ENCODE results near the gene CXCL12.

- TF ChIP-seq POLR2A (IDR thresholded peaks at IDR 0.05; ENCODE audit: insufficient read depth in 1 of 2, low read depth in 2 of 2, low read length in 2 of 2) = no peak
- TF ChIP-seq ZZZ3 (CRISPR knock-in tag; IDR thresholded peaks at IDR 0.05; ENCODE audit: borderline replicate concordance) = no peak
- no peak for TF ChIP-seq MAFK (conservative IDR thresholded peaks at IDR 0.05 in 1 of 2, IDR thresholded peaks at IDR 0.05 in 1 of 2; ENCODE audit: low read length in 2 of 2)
- no peak for TF ChIP-seq CTCF (CRISPR knock-in tag; IDR thresholded peaks at IDR 0.05)
- no peak for TF ChIP-seq ELK4 (CRISPR knock-in tag; IDR thresholded peaks at IDR 0.05; ENCODE audit: borderline replicate concordance)
- TF ChIP-seq EZH2 (conservative IDR thresholded peaks at IDR 0.05; ENCODE audit: low read depth, low read length) = no peak
- no peak for TF ChIP-seq TAF1 (CRISPR knock-in tag; IDR thresholded peaks at IDR 0.05)
- no peak for TF ChIP-seq MAX (IDR thresholded peaks at IDR 0.05)
- no peak for TF ChIP-seq HNRNPUL1 (IDR thresholded peaks at IDR 0.05; ENCODE audit: low read depth, low read length)
- no peak for TF ChIP-seq USF2 (IDR thresholded peaks at IDR 0.05; ENCODE audit: low read depth, low read length)
- TF ChIP-seq USF2 (CRISPR knock-in tag; IDR thresholded peaks at IDR 0.05; ENCODE audit: borderline replicate concordance) = no peak
- TF ChIP-seq IRX3 (CRISPR knock-in tag; IDR thresholded peaks at IDR 0.05; ENCODE audit: borderline replicate concordance, low read depth) = no peak
- TF ChIP-seq POLR2AphosphoS5 (IDR thresholded peaks at IDR 0.05; ENCODE audit: low read depth, low read length) = no peak
- TF ChIP-seq MATR3 (CRISPR knock-in tag; IDR thresholded peaks at IDR 0.05) = no peak
- TF ChIP-seq REXO4 (CRISPR knock-in tag; IDR thresholded peaks at IDR 0.05; ENCODE audit: borderline replicate concordance) = no peak
Measured at GRCh38 chr10:44385696-44386441, 972 bp upstream of the CXCL12 start.

All from HepG2 (cell line).